HG03103 (cell line): ENCODE measurements around the gene GNG14.
"Not testable (repeated sequence)": the region's sequence is repeated elsewhere in the genome, so short reads cannot be mapped to it uniquely, and the experiment has no call there.

ENCODE experiments used
- ATAC-seq: cut with Tn5 transposase; IDR thresholded peaks from one replicate; pipeline ENCODE4 v1.9.1; 2021; ENCODE audit warnings: low read depth; ENCODE audit not compliant: unreplicated experiment

GNG14 gene

DNA sequence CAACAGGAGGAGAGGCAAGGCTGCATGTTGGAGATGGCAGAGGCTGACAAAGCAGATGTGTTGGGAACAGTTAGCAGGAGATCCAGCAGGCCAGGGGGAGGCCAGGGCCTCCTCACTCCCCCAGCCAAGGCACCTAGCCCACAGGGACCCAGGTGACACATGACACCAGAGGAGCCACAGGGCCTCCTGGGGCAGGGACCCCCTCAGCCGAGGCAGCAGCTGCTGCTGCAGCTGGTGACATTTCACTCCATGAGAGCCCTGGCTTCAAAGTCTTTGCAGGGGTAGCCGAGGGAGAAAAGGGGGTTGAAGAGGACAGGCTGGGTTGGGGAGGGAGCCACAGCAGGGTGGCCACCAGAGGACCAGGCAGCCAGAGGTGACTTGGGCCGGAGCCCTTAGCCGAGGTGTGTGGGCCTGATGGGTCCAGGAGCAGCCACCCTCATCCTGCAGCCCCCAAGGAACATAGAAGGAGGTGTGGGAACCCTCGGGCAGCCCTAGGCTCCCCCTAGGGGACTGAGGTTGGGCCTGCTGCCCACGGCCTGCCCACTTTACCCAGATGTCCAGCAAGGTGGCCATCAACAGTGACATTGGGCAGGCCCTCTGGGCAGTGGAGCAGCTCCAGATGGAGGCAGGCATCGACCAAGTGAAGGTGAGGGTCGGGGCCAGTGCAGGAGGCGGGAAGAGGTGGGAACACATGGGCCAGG is at the start of gene GNG14:
Gene GNG14, plus strand, starts transcription at position 503 of the 701 bp plus-strand sequence. Its CDS starts 51 bp downstream, at position 554.
- no peak for ATAC-seq

DNA sequence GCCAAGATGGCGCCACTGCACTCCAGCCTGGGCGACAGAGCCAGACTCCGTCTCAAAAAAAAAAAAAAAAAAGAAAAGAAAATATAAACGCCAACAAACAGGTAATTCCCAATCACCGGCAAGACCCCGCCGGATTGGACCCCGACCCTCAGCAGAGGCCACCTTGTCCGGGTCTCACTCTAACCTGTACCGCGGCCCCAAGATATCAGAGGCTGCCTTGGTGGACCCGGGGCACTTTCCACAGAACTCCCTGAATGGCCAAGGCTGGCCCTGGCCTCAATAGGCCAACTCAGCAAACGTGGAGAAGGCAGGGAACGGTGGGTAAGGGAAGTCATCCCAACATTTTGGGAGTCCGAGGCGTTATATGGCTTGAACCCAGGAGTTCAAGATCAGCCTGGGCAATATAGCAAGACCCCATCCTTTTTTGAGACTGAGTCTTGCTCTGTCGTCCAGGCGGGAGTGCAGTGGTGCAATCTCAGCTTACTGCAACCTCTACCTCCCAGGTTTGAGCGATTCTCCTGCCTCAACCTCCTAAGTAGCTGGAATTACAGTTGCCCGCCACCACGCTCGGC is 49.1 kb upstream of the GNG14 start:
- no peak for ATAC-seq

DNA sequence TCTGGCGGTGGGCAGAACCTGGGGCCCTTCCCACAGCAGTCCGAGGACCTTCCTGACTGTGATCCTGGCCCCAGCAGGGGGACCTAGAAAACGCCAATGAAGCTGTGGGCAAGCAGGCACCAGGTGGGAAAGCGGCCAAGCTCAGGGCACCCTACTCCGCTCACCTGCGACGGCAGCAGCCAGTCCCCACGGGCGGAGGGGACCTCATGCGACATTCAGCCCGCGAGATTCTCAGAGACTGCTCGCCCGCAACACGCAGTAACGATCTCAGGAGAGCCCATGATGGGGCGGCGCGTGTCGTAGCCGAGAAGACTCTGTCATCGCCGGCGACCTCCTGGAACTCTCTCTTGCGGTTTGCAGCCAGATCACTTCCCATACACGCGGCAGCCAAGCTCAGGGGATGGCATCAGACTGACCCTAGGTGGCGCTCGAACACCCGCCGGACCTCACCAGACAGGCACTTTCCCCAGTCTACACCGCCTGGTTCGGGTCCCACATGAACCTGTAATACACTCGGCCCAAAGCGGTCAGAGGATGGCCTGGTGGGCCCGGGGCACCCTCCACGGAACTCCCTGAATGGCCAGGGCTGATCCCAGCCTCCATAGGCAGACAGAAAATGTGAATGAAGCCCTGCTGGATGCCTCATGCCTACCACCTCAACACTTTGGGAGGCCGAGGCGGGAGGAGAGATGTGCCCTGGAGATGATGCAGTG is 47.7 kb upstream of the GNG14 start:
- ATAC-seq, result no peak

DNA sequence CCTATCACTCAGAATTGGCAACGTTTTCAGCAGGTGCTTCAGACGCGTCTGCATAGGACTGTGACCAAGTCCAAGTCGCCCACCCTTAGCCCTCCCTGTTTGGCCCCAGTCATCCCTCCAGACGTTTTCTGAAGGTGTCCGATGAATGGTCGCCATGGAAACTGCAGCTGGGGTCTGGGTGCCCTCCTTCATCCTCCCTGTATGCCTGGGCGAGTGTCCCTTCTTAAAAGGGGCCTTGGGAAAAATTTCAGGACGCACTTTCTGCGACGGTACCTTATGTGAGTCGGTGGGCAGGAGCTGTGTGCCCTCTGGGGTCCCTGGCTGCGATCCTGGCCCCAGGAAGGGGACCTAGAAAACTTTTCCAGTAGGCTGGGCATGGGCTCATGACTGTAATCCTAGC is 46.3 kb upstream of the GNG14 start:
- no peak for ATAC-seq

DNA sequence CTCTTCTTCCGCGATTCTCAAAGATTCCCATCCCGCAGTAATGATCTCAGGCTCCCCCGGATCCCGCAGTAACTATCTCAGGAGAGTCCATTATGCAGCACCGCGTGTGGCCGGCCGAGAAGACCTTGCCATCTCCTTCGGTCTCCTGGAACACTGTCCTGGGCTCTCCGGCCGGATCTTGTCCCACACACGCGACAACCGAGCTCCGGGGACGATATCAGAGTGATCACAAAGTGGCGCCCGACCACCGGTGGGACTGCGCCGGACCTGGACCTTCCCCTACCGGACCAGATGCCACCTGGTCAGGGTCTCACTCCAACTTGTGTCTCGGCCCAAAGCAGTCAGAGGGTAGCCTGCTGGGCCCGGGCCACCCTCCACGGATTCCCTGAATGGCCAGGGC is 45.3 kb upstream of the GNG14 start:
- ATAC-seq, result no peak

DNA sequence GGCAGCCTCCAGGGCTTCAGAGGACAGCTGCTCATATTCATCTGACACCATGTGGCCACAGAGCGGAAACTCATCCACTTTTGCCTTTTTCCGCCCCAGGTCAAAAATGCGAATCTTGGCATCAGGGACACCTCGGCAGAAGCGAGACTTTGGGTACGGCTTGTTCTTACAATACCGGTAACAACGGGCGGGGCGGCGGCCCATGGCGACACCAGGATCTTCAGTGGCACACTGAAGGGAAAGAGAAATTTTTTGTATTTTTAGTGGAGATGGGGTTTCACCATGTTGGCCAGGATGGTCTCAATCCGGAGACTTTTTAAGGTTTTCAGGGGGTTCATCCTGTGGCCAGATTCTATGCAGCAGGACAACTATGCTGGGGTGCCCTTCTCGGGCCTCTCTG is 44.1 kb upstream of the GNG14 start:
- ATAC-seq, result not testable (repeated sequence)

DNA sequence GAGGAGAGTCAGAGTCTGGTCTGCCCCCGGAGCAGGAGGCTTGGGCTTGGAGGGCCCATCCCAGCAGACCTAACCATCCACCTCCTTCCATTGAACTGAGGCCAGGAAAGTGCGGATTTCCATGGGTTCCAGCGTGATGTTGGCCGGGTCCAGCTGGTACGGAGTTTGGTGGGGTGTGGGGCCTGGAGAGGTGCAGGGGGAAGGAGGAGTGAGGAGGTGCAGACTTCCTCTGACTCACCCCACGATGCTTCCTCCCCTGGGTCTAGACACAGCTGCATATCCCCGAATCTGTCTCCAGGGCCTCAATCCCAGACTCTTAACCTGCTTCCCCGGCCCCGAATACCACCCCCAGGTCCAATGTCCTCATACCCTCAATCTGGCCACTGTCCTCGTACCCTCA is 41.2 kb upstream of the GNG14 start:
- ATAC-seq, result no peak

DNA sequence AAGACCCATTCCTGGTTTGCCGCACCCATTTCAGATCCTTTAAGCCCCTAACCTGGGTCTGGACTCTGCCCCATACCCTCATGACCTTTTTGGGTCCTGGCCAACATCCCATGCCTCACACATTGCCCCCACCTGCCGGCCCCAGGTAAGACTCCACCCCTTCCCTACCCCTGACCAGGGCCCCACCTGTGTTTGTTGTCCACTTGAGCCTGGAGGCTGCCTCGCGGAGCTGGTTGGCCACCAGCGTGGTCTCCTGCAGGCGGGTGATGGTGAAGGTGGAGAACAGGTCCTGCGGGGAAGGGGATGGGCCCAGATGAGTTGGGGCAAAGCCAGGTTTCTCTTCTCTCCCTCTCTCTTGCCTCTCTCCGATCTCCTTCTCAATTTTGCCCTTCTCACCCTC is 40.8 kb upstream of the GNG14 start:
- ATAC-seq, result no peak

DNA sequence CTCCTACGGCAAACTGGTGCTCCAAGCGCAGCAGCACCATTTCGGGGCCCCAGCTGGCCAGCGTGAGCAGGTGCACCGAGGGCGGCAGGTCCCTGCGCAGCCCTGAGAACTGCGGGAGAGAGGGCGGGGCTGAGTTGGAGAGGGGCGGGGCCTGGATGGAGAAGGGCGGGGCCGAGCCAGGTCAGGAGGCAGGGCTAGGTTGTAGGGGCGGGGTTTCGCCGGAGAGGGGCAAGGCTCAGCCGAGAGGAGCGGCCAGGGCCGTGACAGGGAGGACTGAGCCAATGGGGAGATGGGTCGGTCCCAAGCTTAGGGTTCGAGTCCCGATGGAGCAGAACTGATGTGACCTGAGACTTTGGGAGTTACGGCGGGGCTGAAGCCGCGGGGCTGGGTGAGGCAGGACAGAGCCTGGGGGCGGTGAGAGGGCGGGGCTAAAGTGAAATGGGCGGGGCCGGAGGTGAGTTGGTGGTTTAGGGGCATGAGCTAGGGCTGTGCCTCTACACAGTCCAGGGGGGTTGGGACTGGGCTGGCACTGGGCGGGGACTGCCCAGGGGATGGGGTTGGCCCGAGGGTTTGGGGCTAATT is 40.2 kb upstream of the GNG14 start:
- no peak for ATAC-seq

DNA sequence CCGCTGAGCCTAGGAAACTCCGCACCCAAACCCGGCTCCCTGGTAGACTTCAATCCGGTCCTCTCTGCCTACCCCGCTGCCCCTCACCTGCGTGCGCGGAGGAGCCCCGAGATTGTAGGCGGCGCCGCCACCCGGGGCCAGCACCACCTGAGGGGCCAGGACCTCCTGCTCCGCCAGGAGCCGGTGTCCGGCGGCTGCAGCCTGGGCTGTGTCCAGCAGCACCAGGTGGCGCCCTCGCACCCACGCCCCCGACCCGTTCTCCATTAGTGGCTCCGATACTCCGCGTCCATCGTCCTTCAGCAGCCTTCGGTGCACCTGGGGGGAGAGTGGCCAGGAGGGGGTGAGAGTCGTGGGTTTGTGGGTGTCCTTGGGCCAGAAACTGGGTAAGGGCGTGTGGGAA is 39.7 kb upstream of the GNG14 start:
- no peak for ATAC-seq

DNA sequence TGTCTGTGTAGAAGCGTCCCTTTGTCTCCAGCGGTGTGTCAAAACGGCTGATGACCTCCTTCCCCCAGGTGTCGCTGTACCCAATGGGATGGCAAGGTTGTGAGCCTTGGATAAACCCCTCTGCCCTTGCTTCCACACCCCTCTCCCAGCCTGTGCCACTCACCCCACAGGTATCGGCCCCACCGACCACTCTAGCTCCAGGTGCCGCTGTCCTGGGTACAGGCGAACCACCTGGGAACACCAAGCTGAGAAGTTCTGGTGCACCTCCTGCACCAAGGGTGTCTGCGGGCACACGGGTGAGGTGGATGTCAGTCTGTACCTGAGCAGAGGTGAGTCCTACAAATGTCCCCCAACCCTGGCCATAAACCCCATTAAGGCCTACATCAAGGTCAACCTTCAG is 37.9 kb upstream of the GNG14 start:
- ATAC-seq, result no peak

DNA sequence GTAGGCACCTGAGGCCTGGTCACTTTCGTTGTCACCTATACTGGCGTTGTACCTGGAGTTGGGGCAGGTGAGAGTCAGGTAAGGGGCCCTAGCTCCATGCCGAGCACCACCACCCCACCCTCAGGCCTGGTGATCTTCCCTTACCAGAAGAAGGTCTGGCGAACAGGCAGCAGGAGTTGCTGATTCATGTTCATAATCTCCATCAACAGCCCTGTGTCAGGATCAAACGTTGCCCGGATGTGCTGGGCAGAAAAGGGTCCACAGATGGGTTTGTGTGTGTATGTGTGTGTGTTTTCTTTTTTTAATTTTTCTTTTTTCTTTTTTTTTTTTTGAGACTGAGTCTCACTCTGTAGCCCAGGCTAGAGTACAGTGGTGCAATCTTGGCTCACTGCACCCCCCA is 35.6 kb upstream of the GNG14 start:
- no peak for ATAC-seq

DNA sequence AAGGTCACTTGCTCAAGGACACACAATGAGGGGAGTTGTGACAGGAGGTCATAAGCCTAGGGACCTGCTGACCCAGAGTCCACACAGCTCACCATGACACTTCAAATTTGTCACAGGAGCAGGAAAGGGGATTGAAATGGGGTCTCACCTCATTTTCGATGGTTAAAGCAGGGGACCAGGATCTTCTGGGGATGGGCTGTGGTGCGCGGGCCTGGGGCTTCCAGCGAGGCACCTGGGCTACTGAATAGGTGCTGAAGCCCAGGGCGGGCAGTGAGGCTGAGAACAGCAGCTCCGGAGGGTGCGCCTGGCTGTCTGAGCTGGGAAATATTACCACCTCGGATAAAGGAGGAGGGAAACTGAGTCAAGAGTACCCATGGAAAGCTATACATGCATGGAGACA is 32.3 kb upstream of the GNG14 start:
- ATAC-seq, result no peak

DNA sequence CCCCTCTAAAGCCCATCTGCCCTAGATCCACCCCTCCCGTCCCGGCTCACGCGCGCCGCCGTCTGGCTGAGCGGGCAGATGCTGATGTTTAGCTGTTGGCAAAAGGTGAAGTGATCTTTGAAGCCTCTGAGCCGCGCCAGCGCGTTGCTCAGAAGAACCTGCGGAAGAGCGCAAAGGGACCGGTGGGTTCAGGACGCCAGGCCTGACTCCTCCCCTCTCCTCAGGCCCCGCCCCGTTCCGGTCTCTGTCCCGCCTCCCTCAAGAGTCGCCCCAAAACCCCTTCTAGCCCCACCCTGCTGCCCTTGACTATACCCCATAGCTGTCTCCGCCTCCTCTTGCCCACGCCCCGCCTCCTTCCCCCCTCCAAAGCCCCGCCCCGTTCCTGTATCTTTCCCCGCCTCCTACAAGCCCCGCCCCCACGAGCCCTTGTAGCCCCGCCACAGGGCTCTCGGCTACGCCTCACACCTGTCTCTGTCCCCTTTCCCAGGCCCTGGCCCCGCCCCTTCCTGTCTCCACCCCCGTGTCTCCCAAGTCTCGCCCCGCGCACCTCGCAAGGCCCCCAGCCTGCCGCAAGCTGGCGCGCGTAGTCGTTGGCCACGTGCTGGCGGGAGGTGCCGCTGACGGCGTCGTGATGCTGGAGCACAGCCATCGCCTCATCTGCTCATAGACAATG is 30.8 kb upstream of the GNG14 start:
- ATAC-seq, result no peak

DNA sequence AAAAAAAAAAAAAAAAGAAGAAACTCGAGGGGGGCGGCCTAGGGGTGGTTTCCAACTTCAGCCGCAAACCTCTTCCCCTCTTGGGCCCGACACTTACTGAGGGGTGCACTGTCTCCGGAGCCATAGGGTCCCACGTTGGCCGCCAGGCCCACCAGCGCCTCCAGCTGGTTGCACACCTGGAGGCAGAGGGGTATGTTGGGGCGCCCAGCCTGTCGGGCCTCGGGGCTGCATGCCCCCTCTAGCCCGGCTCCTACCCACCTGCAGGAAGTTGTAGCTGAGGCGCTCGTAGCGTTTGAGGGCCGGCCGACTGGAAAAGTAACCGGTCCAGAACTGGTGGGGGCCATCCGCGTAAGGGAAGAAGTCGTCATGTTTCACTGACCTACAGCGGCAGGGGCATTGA is 29.8 kb upstream of the GNG14 start:
- ATAC-seq, result no peak

DNA sequence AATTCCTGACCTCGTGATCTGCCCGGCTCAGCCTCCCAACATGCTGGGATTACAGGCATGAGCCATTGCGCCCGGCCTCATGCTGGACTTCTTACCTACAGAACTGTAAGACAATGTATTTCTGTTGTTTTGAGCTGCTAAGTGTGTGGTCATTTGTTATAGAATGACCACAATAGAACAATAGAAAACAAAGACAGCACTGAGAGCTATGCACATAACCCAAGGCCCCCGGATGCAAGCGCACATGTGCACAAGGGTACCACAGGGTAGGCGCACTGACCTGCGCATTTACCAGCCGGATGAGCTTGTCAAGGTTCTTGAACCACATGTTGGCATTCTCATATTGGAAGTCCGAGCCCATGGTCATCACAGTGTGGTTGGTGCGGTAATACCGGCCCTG is 26.8 kb upstream of the GNG14 start:
- no peak for ATAC-seq

DNA sequence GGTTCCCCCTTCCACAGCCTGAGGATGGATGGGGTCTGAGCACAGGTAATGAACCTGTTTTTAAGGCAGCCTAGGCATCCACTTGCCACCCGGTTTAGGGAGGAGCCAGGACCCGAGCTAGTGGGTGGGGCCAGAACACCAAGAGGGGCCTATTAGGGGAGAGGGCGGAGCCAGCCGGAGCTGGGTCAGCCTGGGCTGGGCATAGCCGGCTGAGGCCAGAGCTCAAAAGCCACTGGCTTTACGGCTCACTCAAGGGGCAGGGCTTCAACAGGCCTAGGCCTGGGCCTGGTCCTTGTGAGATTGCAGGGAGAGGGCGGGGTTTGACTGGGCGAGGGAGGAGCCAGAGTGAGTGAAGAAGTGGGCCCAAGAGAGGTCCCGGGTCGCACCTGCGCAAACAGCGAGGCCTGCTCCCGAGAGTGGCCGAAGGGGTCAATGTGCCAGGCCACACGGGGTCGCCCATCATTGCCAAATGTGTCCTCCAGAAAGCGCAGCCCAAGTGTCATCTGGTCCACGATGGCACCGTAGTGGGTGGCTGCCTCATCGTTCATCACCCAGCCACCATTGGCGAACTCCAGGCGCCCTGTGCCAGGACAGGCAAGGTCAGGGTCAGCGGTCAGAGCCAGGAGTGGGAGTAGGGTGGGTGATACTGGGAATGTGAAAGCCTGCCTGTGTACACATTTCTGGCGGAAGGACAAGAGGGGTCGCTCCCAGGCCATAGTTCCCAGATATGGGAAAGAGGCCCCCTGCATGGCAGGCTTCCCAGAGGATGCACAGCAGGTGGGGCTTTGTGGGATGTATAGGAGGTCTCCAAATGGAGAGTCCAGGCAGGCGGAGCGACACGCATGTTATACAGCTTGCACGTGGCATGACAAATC is 23.2 kb upstream of the GNG14 start:
- no peak for ATAC-seq

DNA sequence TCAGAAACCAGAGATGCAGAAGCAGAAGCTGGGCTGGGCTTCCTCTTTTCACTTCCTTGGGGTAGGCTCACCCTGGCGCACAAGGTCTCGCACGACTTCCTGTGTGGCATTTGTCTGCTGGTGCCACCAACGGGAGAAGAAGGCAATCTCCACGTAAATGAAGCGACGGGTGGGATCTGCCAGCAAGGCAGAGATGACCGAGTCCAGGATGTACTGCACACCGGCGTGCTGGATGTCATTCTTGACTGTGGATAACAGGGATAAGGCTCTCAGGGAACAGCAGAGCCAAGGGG is 22.6 kb upstream of the GNG14 start:
- no peak for ATAC-seq

DNA sequence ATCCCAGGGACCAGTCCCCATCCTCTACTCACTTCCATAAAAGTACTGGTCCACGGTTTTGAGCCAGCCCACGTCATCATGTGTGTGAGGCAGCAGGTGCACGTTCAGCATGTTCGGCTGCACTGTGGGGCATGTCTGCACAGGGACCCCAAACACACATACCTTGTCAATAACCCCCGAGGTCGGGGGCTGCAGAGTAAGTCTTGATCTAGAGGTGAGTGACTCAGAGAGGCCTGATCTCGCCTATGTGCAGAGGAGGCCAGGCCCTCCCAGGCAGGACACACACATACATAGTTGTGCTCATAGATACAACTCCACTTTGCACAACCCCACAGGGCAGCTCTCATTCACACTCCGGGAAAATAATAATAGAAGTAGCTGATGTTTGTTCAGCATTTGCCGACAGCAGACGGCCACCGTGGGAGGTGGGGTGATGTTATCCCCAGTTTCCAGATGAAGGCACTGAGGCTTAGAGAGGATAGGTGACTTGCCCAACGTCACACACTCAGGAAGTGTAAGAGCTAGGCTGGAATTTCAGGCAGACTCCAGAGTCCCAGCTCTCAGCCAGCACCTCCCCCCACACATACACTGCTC is 22.0 kb upstream of the GNG14 start:
- ATAC-seq, result no peak
